Endodermal cell (in vitro differentiated cells): ENCODE measurements around the gene FEM1B. TPM values are rescaled to one million over a fixed set of nuclear protein-coding genes. Genes with fewer than 3 reads are reported as not detected.

ENCODE experiments used
- DNase-seq: peaks from one replicate; pipeline ENCODE4 v3.0.0-alpha.2; 2017
- H3K27ac ChIP-seq: 2 replicates; pipeline ENCODE4 v1.5.1; 2013; ENCODE audit warnings: mild to moderate bottlenecking, low read depth, low read length, moderate library complexity
- H3K27me3 ChIP-seq: 2 replicates; pipeline ENCODE4 v1.6.1; 2013; ENCODE audit warnings: mild to moderate bottlenecking, low read length, moderate library complexity; ENCODE audit not compliant: insufficient read depth, control insufficient read depth, poor library complexity, severe bottlenecking
- H3K36me3 ChIP-seq: 2 replicates; pipeline ENCODE4 v1.7.0; 2013; ENCODE audit warnings: mild to moderate bottlenecking, low read length, moderate library complexity; ENCODE audit not compliant: control insufficient read depth, insufficient read depth
- H3K4me1 ChIP-seq: one replicate; pipeline ENCODE4 v1.7.0; 2013; ENCODE audit warnings: low read length; ENCODE audit not compliant: control insufficient read depth, insufficient read depth
- H3K4me3 ChIP-seq: 2 replicates; pipeline ENCODE4 v1.5.1; 2013; ENCODE audit warnings: mild to moderate bottlenecking, low read length, moderate library complexity
- H3K9ac ChIP-seq: 2 replicates; pipeline ENCODE4 v1.6.1; 2013; ENCODE audit warnings: mild to moderate bottlenecking, low read length, moderate library complexity; ENCODE audit not compliant: poor library complexity, severe bottlenecking; ENCODE audit errors: extremely low read depth
- H3K9me3 ChIP-seq: 2 replicates; pipeline ENCODE4 v1.6.1; 2013; ENCODE audit warnings: mild to moderate bottlenecking, low read length, moderate library complexity; ENCODE audit not compliant: control insufficient read depth
- H3K27ac Mint-ChIP-seq: 2 replicates; pipeline ENCODE4 v1.8.0; 2020; ENCODE audit warnings: mixed read lengths
- H3K27me3 Mint-ChIP-seq: 2 replicates; pipeline ENCODE4 v1.8.0; 2021; ENCODE audit warnings: mild to moderate bottlenecking, mixed read lengths; ENCODE audit not compliant: insufficient read depth
- H3K36me3 Mint-ChIP-seq: 2 replicates; pipeline ENCODE4 v1.8.0; 2020; ENCODE audit warnings: low read depth, mixed read lengths
- H3K4me1 Mint-ChIP-seq: 2 replicates; pipeline ENCODE4 v1.8.0; 2020; ENCODE audit warnings: mixed read lengths
- H3K4me3 Mint-ChIP-seq: 2 replicates; pipeline ENCODE4 v1.8.0; 2020; ENCODE audit warnings: mild to moderate bottlenecking, moderate library complexity, mixed read lengths
- H3K9me3 Mint-ChIP-seq: 2 replicates; pipeline ENCODE4 v1.8.0; 2020; ENCODE audit warnings: mild to moderate bottlenecking, mixed read lengths
- WGBS, 2 experiments: methylation state at CpG; one replicate each; pipeline versions ENCODE4 v1.1.5 to v1.1.7; 2013; ENCODE audit warnings: missing lambda C conversion rate in 2 of 2, mixed read lengths in 1 of 2; ENCODE audit not compliant: insufficient coverage in 1 of 2, insufficient read length in 1 of 2; 5-methylcytosine and 5-hydroxymethylcytosine counted together
- total RNA-seq, 2 donors: library from RNA; stranded (reverse); fragmentation: NEBNext Ultra II Directional in 1 of 2; extraction: Animal tissue kit (Norgen Biotek cat#: 25700) in 1 of 2; gene quantifications; 2 replicates in 1 of 2; 3 replicates in 1 of 2; pipeline ENCODE4 v1.2.1, GENCODE V29; 2021
- TF ChIP-seq, protein P1 (sequence below): fragments of 200-600 bp; sonication (generic); conservative IDR thresholded peaks from 2 replicates; pipeline ENCODE4 v1.5.0; 2021; ENCODE audit warnings: antibody characterized with exemption, mild to moderate bottlenecking

FEM1B gene
- total RNA-seq, 2 donors from 2014 or later = 65.4 to 67.9 TPM

DNA sequence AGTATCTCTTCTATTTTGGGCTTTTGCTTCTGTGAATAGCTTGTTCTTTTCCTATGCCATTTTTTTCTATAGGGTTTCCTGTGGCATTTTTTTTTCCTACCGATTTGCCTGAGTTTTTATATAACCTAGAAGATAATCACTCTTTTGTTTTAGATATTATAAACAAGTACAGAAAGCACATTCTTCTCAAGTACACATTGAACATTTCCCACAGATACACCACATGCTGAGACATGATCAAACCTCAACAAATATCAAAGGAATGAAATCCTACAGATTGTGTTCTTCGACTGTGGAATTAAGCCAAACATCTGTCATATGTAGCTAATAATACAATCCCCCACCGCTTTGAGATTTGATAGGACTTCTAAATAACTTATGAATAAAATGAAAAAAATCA is 9.1 kb upstream of the FEM1B start:
- Mint-ChIP-seq H3K27me3 (no peaks in the 10 kb centered on the region), H3K4me1 (peaks cover 26% of the 10 kb centered on the region), H3K4me3 (no peak overlapping the region), H3K27ac (no peak overlapping the region), H3K9me3 (no peaks in the 10 kb centered on the region), H3K36me3 (no peaks in the 10 kb centered on the region)
- Histone ChIP-seq H3K27me3 (no peaks in the 10 kb centered on the region), H3K27ac (no peak overlapping the region), H3K4me3 (no peak overlapping the region), H3K36me3 (no peaks in the 10 kb centered on the region), H3K9me3 (no peaks in the 10 kb centered on the region), H3K9ac (no peak overlapping the region), H3K4me1 (no peaks in the 10 kb centered on the region)
- 83% methylated on average over 1 of the region's 3 CpGs; no CpG with 5 or more reads in 1 of the 2 experiments for WGBS, 2 experiments
- DNase-seq = no peak
- TF ChIP-seq, protein P1, sequence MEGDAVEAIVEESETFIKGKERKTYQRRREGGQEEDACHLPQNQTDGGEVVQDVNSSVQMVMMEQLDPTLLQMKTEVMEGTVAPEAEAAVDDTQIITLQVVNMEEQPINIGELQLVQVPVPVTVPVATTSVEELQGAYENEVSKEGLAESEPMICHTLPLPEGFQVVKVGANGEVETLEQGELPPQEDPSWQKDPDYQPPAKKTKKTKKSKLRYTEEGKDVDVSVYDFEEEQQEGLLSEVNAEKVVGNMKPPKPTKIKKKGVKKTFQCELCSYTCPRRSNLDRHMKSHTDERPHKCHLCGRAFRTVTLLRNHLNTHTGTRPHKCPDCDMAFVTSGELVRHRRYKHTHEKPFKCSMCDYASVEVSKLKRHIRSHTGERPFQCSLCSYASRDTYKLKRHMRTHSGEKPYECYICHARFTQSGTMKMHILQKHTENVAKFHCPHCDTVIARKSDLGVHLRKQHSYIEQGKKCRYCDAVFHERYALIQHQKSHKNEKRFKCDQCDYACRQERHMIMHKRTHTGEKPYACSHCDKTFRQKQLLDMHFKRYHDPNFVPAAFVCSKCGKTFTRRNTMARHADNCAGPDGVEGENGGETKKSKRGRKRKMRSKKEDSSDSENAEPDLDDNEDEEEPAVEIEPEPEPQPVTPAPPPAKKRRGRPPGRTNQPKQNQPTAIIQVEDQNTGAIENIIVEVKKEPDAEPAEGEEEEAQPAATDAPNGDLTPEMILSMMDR = no peak

DNA sequence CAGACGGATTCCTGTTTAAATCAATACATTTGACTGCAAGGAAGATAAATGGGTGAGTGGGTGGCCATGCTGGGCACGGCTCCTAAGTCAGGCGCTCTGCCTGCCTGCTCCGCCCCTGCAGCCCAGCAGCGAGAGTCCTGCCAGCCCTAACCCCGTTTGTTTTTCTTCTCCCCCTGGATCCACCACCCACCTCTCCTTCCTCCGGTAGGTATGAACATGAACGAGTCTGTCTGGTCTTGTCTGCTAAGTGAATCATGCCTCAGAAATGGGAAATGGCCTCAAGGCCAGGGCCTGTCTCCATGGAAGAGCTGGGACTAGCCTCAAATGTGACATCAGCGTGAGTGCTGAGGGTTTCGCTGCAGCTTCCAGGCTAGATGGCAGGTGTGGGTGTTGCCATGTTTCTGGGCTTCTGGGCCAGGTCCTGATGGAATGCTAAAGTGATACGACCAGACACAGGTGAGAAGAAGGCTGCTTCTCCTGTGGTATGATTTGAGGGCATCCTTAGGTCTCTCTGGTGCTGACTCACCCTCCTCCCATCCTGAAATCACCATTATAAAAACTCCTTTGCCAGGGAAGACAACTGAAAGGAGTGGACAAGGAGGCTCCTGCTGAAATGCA is 5.6 kb upstream of the FEM1B start:
- 70 to 73% methylated on average over 6 to 10 of the region's 11 CpGs for WGBS, 2 experiments
- H3K27me3 Mint-ChIP-seq = no peaks in the 10 kb centered on the region
- H3K27me3 ChIP-seq = no peaks in the 10 kb centered on the region

DNA sequence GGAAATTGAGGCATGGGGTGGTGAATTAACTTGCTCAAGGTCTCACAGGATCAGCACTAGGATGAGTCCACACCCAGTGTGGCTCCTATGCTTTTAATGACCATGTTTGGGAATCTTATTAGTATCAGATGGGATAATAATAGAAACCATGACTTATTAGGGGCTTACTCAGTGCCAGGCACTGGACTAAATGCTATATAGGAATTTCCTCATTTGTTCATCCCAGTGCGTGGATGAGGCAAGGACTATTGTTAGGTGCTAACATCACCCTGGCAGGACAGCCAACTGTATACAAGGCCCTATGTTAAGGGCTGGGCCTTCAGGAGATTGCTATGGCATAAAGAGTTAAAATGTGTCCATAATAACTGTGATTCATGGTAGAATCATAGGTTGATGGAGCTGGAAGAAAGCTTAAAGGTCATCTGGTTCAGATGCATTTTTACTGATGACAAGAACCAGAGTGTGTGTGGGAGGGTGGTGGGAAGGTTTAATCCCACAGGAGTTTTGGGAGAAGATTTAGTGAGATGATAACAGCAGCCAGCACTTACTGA is 4.7 kb upstream of the FEM1B start:
- no peak for DNase-seq
- H3K27me3 ChIP-seq = no peaks in the 10 kb centered on the region
- H3K9me3 Mint-ChIP-seq = no peaks in the 10 kb centered on the region
- no peak overlapping the region for H3K27ac ChIP-seq
- WGBS, 2 experiments = 88 to 95% methylated on average over 1 of the region's 1 CpG
- TF ChIP-seq, protein P1 = no peak
- H3K9me3 ChIP-seq = no peaks in the 10 kb centered on the region
- no peaks in the 10 kb centered on the region for H3K36me3 Mint-ChIP-seq
- H3K4me3 ChIP-seq = no peak overlapping the region
- H3K4me1 ChIP-seq = no peaks in the 10 kb centered on the region
- no peak overlapping the region for H3K27ac Mint-ChIP-seq
- no peaks in the 10 kb centered on the region for H3K36me3 ChIP-seq
- peaks cover 24% of the 10 kb centered on the region for H3K4me1 Mint-ChIP-seq
- H3K27me3 Mint-ChIP-seq = no peaks in the 10 kb centered on the region
- H3K4me3 Mint-ChIP-seq = no peak overlapping the region
- no peak overlapping the region for H3K9ac ChIP-seq

More for the DNA sequence above, 5.6 kb upstream of the FEM1B start:
- H3K4me1 Mint-ChIP-seq = peaks cover 22% of the 10 kb centered on the region
- H3K36me3 Mint-ChIP-seq = no peaks in the 10 kb centered on the region
- H3K36me3 ChIP-seq = no peaks in the 10 kb centered on the region
- peak overlapping the region; percentile 33 for H3K27ac Mint-ChIP-seq
- H3K9me3 ChIP-seq = no peaks in the 10 kb centered on the region
- H3K9me3 Mint-ChIP-seq = no peaks in the 10 kb centered on the region
- TF ChIP-seq, protein P1 = no peak
- no peak overlapping the region for H3K9ac ChIP-seq
- H3K4me1 ChIP-seq = no peaks in the 10 kb centered on the region
- peak; percentile 62 for DNase-seq
- no peak overlapping the region for H3K4me3 Mint-ChIP-seq
- no peak overlapping the region for H3K4me3 ChIP-seq
- H3K27ac ChIP-seq = no peak overlapping the region
